BE2C (cell line): ENCODE measurements around the gene GPR153.

Experiments used
- DNase-seq: peaks from one replicate; pipeline ENCODE4 v3.0.0-alpha.2; 2020
- H3K27me3 ChIP-seq: fragments of 250-450 bp; sonication (Bioruptor Pico); 2 replicates; pipeline ENCODE4 v1.5.1; 2020; ENCODE audit warnings: mild to moderate bottlenecking
- H3K36me3 ChIP-seq: fragments of 250-450 bp; sonication (Bioruptor Pico); 2 replicates; pipeline ENCODE4 v1.5.1; 2020; ENCODE audit warnings: mild to moderate bottlenecking
- H3K4me1 ChIP-seq: fragments of 250-450 bp; sonication (Bioruptor Pico); 2 replicates; pipeline ENCODE4 v1.5.1; 2020
- H3K4me3 ChIP-seq: 2 replicates; pipeline ENCODE4 v1.5.1; 2011; ENCODE audit warnings: low read depth, low read length
- H3K9me3 ChIP-seq: fragments of 250-450 bp; sonication (Bioruptor Pico); 2 replicates; pipeline ENCODE4 v1.5.1; 2020
- CTCF ChIP-seq: IDR thresholded peaks from 2 replicates; pipeline ENCODE4 v1.5.1; 2012; ENCODE audit warnings: mild to moderate bottlenecking, low read depth, low read length

Gene GPR153

GRCh38 chr1:6303397-6304012, 42.6 kb upstream of the GPR153 start:
- Histone ChIP-seq H3K9me3 (no peaks in the 10 kb centered on the region), H3K36me3 (no peaks in the 10 kb centered on the region), H3K4me3 (no peak overlapping the region), H3K27me3 (no peaks in the 10 kb centered on the region), H3K4me1 (no peaks in the 10 kb centered on the region)
- DNase-seq: no peak
- TF ChIP-seq CTCF: no peak

GRCh38 chr1:6302568-6302967, 41.7 kb upstream of the GPR153 start:
- Histone ChIP-seq H3K36me3 (no peaks in the 10 kb centered on the region), H3K9me3 (no peaks in the 10 kb centered on the region), H3K4me1 (no peaks in the 10 kb centered on the region), H3K27me3 (no peaks in the 10 kb centered on the region), H3K4me3 (no peak overlapping the region)
- TF ChIP-seq CTCF: no peak
- DNase-seq: no peak

- H3K36me3 ChIP-seq: no peaks in the 10 kb centered on the region
- DNase-seq: no peak
- no peaks in the 10 kb centered on the region for H3K9me3 ChIP-seq
These were observed 40.6 kb upstream of the GPR153 start for GRCh38 chr1:6301526-6301925.

GRCh38 chr1:6300342-6301048, 39.6 kb upstream of the GPR153 start:
- Histone ChIP-seq H3K36me3 (no peaks in the 10 kb centered on the region), H3K9me3 (no peaks in the 10 kb centered on the region), H3K4me3 (no peak overlapping the region), H3K4me1 (no peaks in the 10 kb centered on the region), H3K27me3 (no peaks in the 10 kb centered on the region)
- no peak for DNase-seq
- no peak for TF ChIP-seq CTCF

More at GRCh38 chr1:6301526-6301925, 40.6 kb upstream of the GPR153 start:
- Histone ChIP-seq H3K27me3 (no peaks in the 10 kb centered on the region), H3K4me3 (no peak overlapping the region), H3K4me1 (no peaks in the 10 kb centered on the region)
- no peak for TF ChIP-seq CTCF

GRCh38 chr1:6299557-6300165, 38.8 kb upstream of the GPR153 start:
- Histone ChIP-seq H3K27me3 (no peaks in the 10 kb centered on the region), H3K9me3 (no peaks in the 10 kb centered on the region), H3K36me3 (no peaks in the 10 kb centered on the region), H3K4me1 (no peaks in the 10 kb centered on the region), H3K4me3 (no peak overlapping the region)
- no peak for DNase-seq
- TF ChIP-seq CTCF: no peak

GRCh38 chr1:6298940-6299465, 38.1 kb upstream of the GPR153 start:
- no peak for DNase-seq

More at GRCh38 chr1:6298940-6299465, 38.1 kb upstream of the GPR153 start:
- Histone ChIP-seq H3K36me3 (peaks cover under 1% of the 10 kb centered on the region; the same call in 1 of the 2 replicates), H3K4me3 (no peak overlapping the region), H3K27me3 (no peaks in the 10 kb centered on the region), H3K4me1 (no peaks in the 10 kb centered on the region), H3K9me3 (no peaks in the 10 kb centered on the region)
- no peak for TF ChIP-seq CTCF
